MCF 10A (cell line): ENCODE results near the gene DAB2. TPM values are rescaled to one million over a fixed set of nuclear protein-coding genes. Genes with fewer than 3 reads are reported as not detected.

ENCODE experiments used
- BruUV-seq: library from RNA; stranded (reverse); fragments of 400-500 nt; replicated peaks from 2 replicates; lab custom pipeline; 2021; lab: Mats Ljungman, UMichigan
- CTCF ChIA-PET: fragments of 300-600 bp; sonication (Branson Sonifier 250); formaldehyde crosslinking; extraction: SDS; loops from one replicate; lab custom pipeline; 2021; ENCODE audit warnings: antibody characterized with exemption, inconsistent platforms; lab: Yijun Ruan, JAX
- POLR2A ChIA-PET: fragments of 300-600, 350-650 bp; sonication (Branson Sonifier 250); formaldehyde crosslinking; extraction: SDS; loops from one replicate; lab custom pipeline; 2020; ENCODE audit warnings: antibody characterized with exemption, inconsistent platforms; lab: Yijun Ruan, JAX
- DNase-seq: peaks from one replicate; pipeline ENCODE4 v3.0.0-alpha.2; 2018; ENCODE audit not compliant: unreplicated experiment
- H3K27ac Mint-ChIP-seq: one replicate; pipeline ENCODE4 v1.8.0; 2022; ENCODE audit warnings: mild to moderate bottlenecking, low read depth, mixed read lengths; ENCODE audit not compliant: unreplicated experiment
- H3K27me3 Mint-ChIP-seq: one replicate; pipeline ENCODE4 v1.8.0; 2022; ENCODE audit warnings: mixed read lengths; ENCODE audit not compliant: insufficient read depth, unreplicated experiment
- H3K36me3 Mint-ChIP-seq: one replicate; pipeline ENCODE4 v1.8.0; 2022; ENCODE audit warnings: mild to moderate bottlenecking, moderate library complexity, mixed read lengths; ENCODE audit not compliant: insufficient read depth, unreplicated experiment
- H3K4me1 Mint-ChIP-seq: one replicate; pipeline ENCODE4 v1.8.0; 2022; ENCODE audit warnings: mixed read lengths; ENCODE audit not compliant: insufficient read depth, unreplicated experiment
- H3K4me3 Mint-ChIP-seq: one replicate; pipeline ENCODE4 v1.8.0; 2022; ENCODE audit warnings: mild to moderate bottlenecking, moderate library complexity, mixed read lengths; ENCODE audit not compliant: unreplicated experiment
- H3K9me3 Mint-ChIP-seq: one replicate; pipeline ENCODE4 v1.8.0; 2022; ENCODE audit warnings: mixed read lengths; ENCODE audit not compliant: unreplicated experiment
- CTCF ChIP-seq: fragments of 200-600 bp; IDR thresholded peaks from one replicate; pipeline ENCODE4 v1.8.0; 2022; ENCODE audit warnings: antibody characterized with exemption, mild to moderate bottlenecking; ENCODE audit not compliant: unreplicated experiment
- intact Hi-C: fragments of 100-400 bp; cut with micrococcal nuclease; formaldehyde crosslinking; loops from 2 replicates; pipeline ENCODE4 v1.14.1; 2022
- total RNA-seq: library from RNA; stranded (reverse); gene quantifications from 2 replicates; pipeline ENCODE4 v1.2.3, GENCODE V29; 2022

Gene DAB2
- total RNA-seq, 1 experiment from 2014 or later, result 0.68 TPM

- intact Hi-C loops, result no loop called here
- Mint-ChIP-seq H3K9me3 (no peaks in the 10 kb centered on the region), H3K36me3 (no peaks in the 10 kb centered on the region)
Measured at GRCh38 chr5:39369123-39369815, 55.5 kb downstream of the DAB2 start.

GRCh38 chr5:39368116-39368515 is 56.7 kb downstream of the DAB2 start:
- no peak for TF ChIP-seq CTCF
- Mint-ChIP-seq H3K4me3 (no peak overlapping the region), H3K27ac (no peak overlapping the region), H3K9me3 (no peaks in the 10 kb centered on the region), H3K27me3 (no peaks in the 10 kb centered on the region), H3K4me1 (no peaks in the 10 kb centered on the region), H3K36me3 (no peaks in the 10 kb centered on the region)
- DNase-seq, result no peak
- POLR2A ChIA-PET, result interaction anchor here (0.6 kb wide), 1 partner anchor 159 kb away, joined by 5 read pairs; no protein-coding TSS in a partner anchor
- intact Hi-C loops, result no loop called here
- BruUV-seq, result no TSS peak
- CTCF ChIA-PET, result interaction anchor here (1.0 to 1.8 kb wide), 4 partner anchors 8 to 180 kb away, joined by 3 to 10 read pairs (median 4); no protein-coding TSS in a partner anchor

More at GRCh38 chr5:39369123-39369815, 55.5 kb downstream of the DAB2 start:
- H3K4me3 Mint-ChIP-seq, result no peak overlapping the region
- DNase-seq, result no peak
- H3K27me3 Mint-ChIP-seq, result no peaks in the 10 kb centered on the region
- BruUV-seq, result no TSS peak
- no peak for TF ChIP-seq CTCF
- CTCF ChIA-PET, result interaction anchor here (0.5 to 6.2 kb wide), 9 partner anchors 8 to 236 kb away, joined by 3 to 68 read pairs (median 3); no protein-coding TSS in a partner anchor
- POLR2A ChIA-PET, result interaction anchor here (0.8 to 1.4 kb wide), 2 partner anchors 11 to 179 kb away, joined by 3 to 4 read pairs; no protein-coding TSS in a partner anchor
- no peaks in the 10 kb centered on the region for H3K4me1 Mint-ChIP-seq
- no peak overlapping the region for H3K27ac Mint-ChIP-seq

GRCh38 chr5:39367711-39368110 is 57.1 kb downstream of the DAB2 start:
- no peaks in the 10 kb centered on the region for H3K36me3 Mint-ChIP-seq
- ChIA-PET CTCF (interaction anchor here (0.6 to 1.8 kb wide), 4 partner anchors 8 to 203 kb away, joined by 3 to 10 read pairs (median 4); no protein-coding TSS in a partner anchor), POLR2A (no interaction called here)
- TF ChIP-seq CTCF, result no peak
- H3K27ac Mint-ChIP-seq, result no peak overlapping the region
- no peaks in the 10 kb centered on the region for H3K4me1 Mint-ChIP-seq
- H3K4me3 Mint-ChIP-seq, result no peak overlapping the region
- H3K27me3 Mint-ChIP-seq, result no peaks in the 10 kb centered on the region
- intact Hi-C loops, result no loop called here
- BruUV-seq, result no TSS peak
- no peak for DNase-seq
- no peaks in the 10 kb centered on the region for H3K9me3 Mint-ChIP-seq

GRCh38 chr5:39364367-39364766 is 60.4 kb downstream of the DAB2 start, which contains the start of gene C9:
Gene C9, minus strand, starts transcription at chr5:39364495. Its CDS starts 31 bp downstream, at chr5:39364464.
- Mint-ChIP-seq H3K4me3 (no peak within 1 kb of the TSS), H3K27me3 (no peaks in the 10 kb centered on the region), H3K27ac (no peak within 1 kb of the TSS), H3K9me3 (no peaks in the 10 kb centered on the region), H3K4me1 (peaks cover 8% of the 10 kb centered on the region), H3K36me3 (no peaks in the 10 kb centered on the region)
- ChIA-PET POLR2A (no interaction called here), CTCF (interaction anchor here (1.3 kb wide), 1 partner anchor 12 kb away, joined by 5 read pairs; no protein-coding TSS in a partner anchor)
- intact Hi-C loops, result no loop called here
- BruUV-seq, result no TSS peak
- no peak for DNase-seq
- no peak for TF ChIP-seq CTCF
